8988T (cell line): ENCODE data around the gene CHRNA1.
A peak's percentile ranks its signal among the peaks of the same experiment; 100 is the strongest.

Experiments used
- DNase-seq: peaks from one replicate; pipeline ENCODE4 v3.0.0; 2011

Gene CHRNA1

GRCh38 chr2:174781996-174782395 lies 17.7 kb upstream of the CHRNA1 start:
- no peak for DNase-seq

DNA sequence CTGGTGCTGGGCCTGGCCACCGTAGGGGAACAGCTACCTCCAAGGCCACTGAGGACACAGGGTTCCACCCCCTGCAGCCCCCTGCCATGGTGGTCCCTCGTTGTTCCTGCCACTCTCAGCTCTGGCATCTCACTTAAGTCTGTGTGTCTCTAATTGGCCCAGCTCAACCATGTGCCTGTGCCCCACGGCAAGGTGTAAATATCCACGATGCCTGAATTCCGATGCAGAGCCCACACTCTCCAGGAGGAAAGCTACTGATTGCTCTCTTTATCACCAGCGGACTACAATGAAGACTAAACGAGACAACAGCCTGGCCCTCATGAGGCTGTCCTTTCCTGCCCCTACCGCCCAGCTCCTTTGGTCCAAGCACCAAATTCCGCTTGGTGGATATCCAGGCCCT lies 17.0 kb upstream of the CHRNA1 start:
- DNase-seq, result no peak

DNA sequence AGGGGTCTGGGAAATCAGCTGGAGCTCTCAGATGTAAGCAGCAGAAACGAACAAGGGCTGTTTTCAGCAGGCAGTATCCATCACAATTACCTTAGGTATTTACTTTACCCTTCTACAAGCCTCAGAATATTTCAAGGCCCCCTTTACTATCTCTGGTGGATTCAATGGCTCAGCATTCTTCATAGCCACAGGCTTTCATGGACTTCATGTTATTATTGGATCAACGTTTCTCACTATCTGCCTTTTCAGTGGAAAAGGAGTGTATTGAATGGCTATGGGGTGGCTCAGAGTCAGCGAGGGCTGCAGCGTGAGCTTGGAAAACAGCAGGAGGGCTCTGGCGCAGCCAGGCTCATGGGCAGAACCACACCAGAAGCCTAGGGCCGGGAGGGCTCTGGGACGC lies 16.6 kb upstream of the CHRNA1 start:
- DNase-seq, result no peak

GRCh38 chr2:174780191-174780840 lies 16.0 kb upstream of the CHRNA1 start:
- DNase-seq, result no peak

GRCh38 chr2:174779361-174779928 lies 15.2 kb upstream of the CHRNA1 start:
- no peak for DNase-seq

DNA sequence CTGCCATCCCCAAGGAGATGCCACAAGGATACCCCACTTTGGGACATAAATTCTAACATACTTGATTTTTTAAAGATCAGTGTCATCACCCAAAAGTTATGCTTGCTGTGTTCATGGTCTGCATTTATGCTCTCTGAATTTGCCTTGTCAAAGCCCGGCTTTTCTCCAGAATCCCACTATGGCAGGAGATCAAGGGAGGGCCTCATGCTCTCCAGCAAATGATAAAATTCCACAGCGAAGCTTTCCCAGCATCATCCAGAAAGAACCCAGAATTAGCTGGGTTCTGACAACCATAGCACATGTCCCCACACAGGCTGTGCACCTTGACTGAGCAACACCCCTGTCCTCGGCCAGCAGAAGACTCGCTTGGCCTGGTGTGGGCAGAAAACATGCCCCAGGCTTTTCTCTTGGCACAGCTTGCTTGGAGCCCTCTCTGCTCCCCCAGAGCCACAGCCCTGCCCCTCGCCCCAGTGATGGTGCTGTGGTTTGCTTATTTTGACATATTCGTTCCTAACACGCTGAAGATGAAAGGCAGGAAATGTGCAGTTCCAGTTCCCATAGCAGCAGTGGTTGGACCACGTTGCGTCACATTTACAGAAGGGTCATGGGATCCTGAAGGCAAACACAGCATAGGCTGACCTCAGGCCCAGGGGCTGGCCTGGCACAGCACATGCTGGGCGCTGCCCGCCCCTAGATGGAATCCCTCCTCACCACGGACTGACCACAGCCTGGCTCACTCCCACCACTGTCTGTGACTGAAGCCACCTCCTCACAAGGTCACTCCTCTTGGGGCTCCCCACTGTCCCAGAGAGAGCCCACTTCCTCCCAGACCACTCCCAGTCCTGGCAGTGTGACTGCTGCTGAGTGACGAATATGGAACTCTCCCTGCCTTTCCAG lies 14.1 kb upstream of the CHRNA1 start:
- DNase-seq, result no peak

- no peak for DNase-seq
Measured at GRCh38 chr2:174777347-174778084, 13.2 kb upstream of the CHRNA1 start.

- DNase-seq, result no peak
Measured at GRCh38 chr2:174776675-174777074, 12.4 kb upstream of the CHRNA1 start.

GRCh38 chr2:174776223-174776622 lies 12.0 kb upstream of the CHRNA1 start:
- DNase-seq, result no peak

- DNase-seq, result no peak
Measured at GRCh38 chr2:174775571-174775980, 11.3 kb upstream of the CHRNA1 start.

DNA sequence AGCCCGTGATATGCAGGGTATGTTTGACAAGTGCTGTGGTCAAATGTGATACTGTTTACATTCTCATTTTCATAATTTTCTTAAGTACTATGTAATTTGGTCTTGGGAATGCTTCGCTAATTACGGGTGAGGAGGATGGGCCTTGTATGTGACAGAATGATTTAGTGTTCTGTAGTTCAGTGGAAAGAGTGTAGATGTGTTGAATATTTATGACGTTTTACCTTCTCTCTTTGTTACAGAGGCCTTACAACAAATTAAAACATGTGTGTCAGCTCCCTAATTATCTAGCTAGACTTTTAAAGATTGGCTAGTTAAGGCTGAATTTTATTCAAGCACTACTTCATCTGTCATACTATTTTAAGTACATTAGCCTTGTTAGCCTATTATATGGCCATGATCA lies 10.6 kb upstream of the CHRNA1 start:
- no peak for DNase-seq

- no peak for DNase-seq
Measured at GRCh38 chr2:174773215-174773614, 8.9 kb upstream of the CHRNA1 start.

DNA sequence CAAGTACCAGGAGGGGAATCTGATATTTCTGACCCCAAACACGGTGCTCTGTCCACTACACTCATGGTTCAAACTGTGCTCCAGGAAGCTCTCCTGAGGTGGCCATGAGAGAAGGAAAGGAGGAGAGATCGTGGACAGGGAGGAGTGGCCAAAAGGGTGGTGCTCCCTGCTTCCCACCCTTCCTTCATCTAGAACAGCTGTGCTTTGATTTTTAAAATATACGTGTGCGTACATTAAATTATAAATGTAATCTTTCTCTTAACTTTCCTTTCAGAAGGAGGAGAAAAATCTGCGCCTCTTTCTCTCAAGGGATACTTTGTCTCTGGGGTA lies 8.2 kb upstream of the CHRNA1 start:
- DNase-seq, result no peak

DNA sequence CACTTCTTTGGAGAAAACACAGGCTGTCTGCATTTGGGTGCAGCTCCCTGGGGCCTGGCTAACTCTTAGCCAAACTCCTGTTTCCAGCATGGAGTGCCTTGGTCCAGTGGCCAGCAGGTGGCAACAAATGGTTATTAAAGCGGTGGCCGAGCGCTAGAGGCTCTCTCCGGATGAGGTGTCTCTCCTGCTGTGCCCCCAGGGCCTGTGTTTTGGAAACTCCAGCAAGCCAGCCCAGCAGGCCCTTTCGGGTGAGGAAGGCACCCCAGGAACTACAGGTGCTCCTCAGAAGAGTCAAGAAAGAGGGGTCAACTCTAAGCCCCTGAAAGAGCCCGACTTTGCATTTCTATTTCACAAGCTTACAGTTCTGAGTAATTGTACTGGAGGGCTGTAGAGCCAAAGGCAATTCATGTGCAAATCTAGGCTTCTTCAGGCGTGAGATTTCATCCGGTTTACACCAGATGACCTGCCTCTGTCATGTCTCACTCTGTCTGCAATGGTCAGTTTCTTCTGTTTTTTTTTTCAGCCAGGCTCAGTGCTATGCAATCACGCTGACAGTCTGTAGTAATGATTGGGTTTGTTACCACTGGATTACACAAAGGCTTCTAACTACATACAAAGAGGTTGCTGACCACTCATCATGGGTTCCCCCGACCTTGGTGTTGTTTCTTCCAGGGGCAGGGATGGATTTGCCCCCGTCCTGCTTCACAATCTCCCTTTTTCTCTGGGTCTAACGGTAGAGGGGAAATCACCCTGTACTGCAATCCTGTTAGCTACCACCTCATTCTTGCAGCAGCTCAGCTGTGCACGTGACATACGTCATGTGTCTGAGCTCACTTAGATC lies 7.6 kb upstream of the CHRNA1 start:
- peak; percentile 73 for DNase-seq

GRCh38 chr2:174771136-174771535 lies 6.9 kb upstream of the CHRNA1 start:
- no peak for DNase-seq

DNA sequence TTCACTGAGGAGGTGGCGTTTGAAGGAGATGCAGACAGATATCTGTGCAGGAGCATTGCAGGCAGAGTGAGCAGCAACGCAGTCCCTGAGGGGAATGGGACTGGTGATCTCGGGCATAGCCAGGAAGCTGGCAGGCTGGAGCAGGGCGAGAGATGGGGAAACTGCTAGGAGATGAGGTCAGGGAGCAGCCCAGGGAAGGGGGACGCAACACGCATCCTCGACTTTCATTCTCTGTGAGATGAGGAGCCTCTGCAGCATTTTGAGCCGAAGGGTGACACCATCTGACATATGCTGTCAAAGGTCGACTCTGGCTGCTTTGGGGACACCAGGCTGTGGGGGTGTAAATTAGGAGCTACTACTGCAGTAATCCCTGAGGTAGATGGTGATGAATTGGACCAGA lies 4.3 kb upstream of the CHRNA1 start:
- DNase-seq, result no peak

- no peak for DNase-seq
Measured at GRCh38 chr2:174766271-174766670, 2.0 kb upstream of the CHRNA1 start.

DNA sequence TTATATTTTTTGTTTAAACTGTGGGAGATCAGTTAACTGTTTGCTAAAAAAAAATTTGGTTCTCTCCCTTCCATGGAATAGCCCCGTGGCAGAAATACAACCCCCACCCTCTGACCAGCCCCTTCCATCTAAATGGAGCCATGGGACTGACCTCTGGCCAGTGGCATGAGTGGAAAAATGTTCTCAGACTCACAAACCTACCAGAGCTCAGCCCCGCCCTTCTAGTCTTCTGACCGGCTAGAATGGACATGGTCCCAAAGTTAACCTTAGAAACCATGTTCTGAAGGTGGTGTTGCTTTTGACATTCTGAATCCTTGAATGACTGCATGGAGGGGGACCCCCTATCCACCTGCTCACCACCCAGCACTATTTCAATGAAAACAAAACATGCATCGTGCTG lies 1.3 kb upstream of the CHRNA1 start:
- DNase-seq, result no peak

GRCh38 chr2:174763780-174764179 lies 492 bp downstream of the CHRNA1 start:
- no peak for DNase-seq

- DNase-seq, result no peak
Measured at GRCh38 chr2:174762464-174762863, 1.8 kb downstream of the CHRNA1 start.

DNA sequence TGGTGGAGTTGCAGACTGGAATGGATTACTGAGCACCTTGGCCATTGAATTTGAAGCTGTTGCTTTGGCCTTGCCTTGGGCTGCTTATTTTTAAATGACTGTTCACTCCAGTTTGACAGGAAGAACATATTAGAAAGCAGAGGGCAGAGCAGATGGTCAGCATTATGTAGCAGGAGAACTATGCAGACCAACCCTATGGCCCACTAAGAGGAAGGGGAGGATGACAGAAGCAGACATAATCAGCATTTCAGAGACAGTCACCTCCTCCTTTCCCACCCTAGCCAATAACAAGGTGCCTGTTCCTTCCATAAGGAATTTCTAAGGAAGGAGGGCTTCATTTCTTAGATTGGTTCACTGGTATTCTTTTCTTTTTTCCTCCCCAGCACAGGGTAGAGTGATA lies 2.4 kb downstream of the CHRNA1 start:
- DNase-seq, result no peak

DNA sequence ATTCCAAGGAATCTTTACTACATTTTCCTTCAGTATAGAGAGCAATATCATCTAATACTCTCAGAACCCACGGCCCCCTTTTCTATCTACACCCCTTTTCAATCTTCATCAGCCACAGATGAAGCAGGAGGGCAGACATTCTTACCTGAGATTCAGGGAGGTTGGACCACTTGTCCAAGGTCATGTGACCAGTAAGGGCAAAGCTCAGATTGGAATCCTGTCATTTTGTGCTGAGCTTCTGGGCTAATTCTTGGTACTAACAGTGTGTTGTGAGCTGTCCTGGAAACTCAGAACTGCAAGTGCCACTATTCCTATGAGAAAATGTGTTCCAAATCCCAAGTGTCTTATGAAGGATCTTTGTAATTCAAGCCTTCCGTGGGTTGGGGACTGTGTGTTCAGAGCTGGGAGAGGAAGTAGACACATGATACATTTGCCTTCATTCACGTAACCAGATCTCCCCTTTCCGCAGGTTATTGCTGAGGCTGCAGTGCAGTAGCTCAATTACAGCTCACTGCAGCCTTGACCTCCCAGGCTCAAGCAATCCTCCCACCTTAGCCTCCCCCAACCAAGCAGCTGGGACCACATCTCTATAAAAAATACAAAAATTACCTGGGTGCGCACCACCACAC lies 3.3 kb downstream of the CHRNA1 start:
- no peak for DNase-seq
